ENCODE results near the gene SUCNR1. TPM values are rescaled to one million over a fixed set of nuclear protein-coding genes. Genes with fewer than 3 reads are reported as not detected.

The SUCNR1 gene
- total and polyA plus RNA-seq, 2 donors (not counting 1 experiment from before 2014, with no cell fraction given): not detected

DNA sequence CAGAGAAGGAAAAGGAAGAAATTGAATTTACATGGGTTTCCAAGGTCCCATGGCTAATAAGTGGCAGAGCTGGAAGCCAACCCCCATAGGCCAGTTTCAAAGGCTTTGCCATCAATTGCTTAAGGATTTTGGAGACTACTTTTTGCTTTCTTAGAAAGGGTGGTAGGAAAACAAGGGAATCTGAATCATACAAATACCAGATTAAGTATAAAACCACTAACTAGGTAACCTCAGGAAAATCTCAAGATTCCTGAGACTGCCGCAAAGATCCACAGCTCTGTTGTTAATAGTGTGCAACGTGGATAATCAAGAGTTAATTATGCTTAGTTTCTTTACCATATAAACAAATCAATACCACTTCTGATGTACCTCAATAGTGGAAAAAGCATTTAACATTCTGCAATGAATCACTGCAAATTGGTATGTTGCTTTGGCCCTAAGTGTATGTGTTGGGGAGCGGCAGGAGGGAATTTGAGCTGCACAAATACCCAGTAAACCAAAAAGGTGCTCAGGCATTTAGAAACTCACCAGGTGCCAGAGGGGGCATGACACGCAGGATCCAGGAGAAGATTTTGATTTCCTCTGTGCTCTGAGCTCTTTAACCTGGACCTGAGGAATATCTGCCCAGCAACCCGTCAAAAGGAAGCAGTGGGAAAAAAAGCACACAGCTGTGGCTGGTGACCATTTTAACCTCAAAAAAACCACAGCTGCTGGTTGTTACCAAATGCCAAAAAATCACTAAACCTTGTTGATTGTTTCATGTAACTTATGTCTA, 37.5 kb upstream of the SUCNR1 start:
- Mint-ChIP-seq H3K4me3 (no peak overlapping the region), H3K27ac (no peak overlapping the region), H3K9me3 (ENCODE audit: insufficient read depth) (no peaks in the 10 kb centered on the region), H3K4me1 (peaks cover 3% of the 10 kb centered on the region), H3K27me3 (peaks cover 10% of the 10 kb centered on the region)
- Histone ChIP-seq H3K79me2 (ENCODE audit: control insufficient read depth, insufficient read depth, low read length) (no peaks in the 10 kb centered on the region), H4K20me1 (ENCODE audit: control insufficient read depth, insufficient read depth, low read length, poor library complexity, severe bottlenecking) (no peaks in the 10 kb centered on the region), H3K9me3 (ENCODE audit: control extremely low read depth in 1 of 3, control insufficient read depth in 2 of 3, insufficient read depth in 1 of 3, low read length in 2 of 3) (no peaks in the 10 kb centered on the region), H3K9ac (ENCODE audit: low read length) (no peak overlapping the region), H3K27ac (ENCODE audit: low read length in 2 of 2) (no peak overlapping the region), H3K36me3 (replicated peaks in 1 of 2; ENCODE audit: control extremely low read depth in 1 of 2, control insufficient read depth in 1 of 2, extremely low read depth in 1 of 2, insufficient read depth in 2 of 2, low read length in 1 of 2) (no peaks in the 10 kb centered on the region), H3K4me1 (ENCODE audit: control insufficient read depth in 2 of 2, insufficient read depth in 2 of 2, low read length in 2 of 2) (no peaks in the 10 kb centered on the region), H2AFZ (ENCODE audit: insufficient read depth, low read depth, low read length, poor library complexity, severe bottlenecking) (no peak overlapping the region), H3K4me2 (replicated peaks; ENCODE audit: low read depth, low read length, poor library complexity, severe bottlenecking) (no peak overlapping the region), H3K4me3 (ENCODE audit: control extremely low read depth in 1 of 5, extremely low read depth in 1 of 5, insufficient read depth in 1 of 5, low read depth in 2 of 5, low read length in 4 of 5) (no peak overlapping the region), H3K27me3 (replicated peaks in 1 of 4; ENCODE audit: control extremely low read depth in 1 of 4, control insufficient read depth in 3 of 4, insufficient read depth in 4 of 4, low read length in 3 of 4) (no peaks in the 10 kb centered on the region)
- ChIA-PET POLR2A (no interaction called here), CTCF (interaction anchor here (0.5 to 2.5 kb wide), 7 partner anchors 8 to 668 kb away, joined by 3 to 8 read pairs (median 3); no protein-coding TSS in a partner anchor)
- DNase-seq (no peak), ATAC-seq (ENCODE audit: low read depth) (no peak)
- no peak for TF ChIP-seq CTCF (IDR thresholded peaks at IDR 0.05)
- intact Hi-C loops (cut with micrococcal nuclease): no loop called here
- 0% methylated on average over 2 of the region's 5 CpGs for WGBS (ENCODE audit: insufficient coverage)

DNA sequence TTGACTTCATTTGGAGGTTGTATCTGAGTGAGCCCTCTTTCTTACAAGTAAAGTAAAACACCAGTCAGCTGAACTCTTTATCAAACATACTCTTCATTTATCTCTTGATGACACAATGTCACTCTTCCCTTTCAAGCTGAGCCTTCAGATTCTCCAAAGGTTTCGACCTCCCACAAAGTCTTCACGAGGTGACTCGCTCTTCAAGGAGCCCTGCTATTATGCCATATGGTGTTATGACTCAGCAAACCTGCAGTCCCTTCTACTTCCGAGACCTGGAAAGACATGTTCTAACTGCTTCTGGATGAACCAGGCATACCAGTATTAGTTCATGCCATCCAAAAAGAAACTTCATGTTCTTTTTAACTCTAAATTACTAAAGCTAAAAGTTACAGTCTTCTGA, 36.4 kb upstream of the SUCNR1 start:
- intact Hi-C loops (cut with micrococcal nuclease): no loop called here
- H3K36me3 ChIP-seq (replicated peaks in 1 of 2; ENCODE audit: control extremely low read depth in 1 of 2, control insufficient read depth in 1 of 2, extremely low read depth in 1 of 2, insufficient read depth in 2 of 2, low read length in 1 of 2): no peaks in the 10 kb centered on the region
- ChIA-PET CTCF (interaction anchor here (0.6 to 3.7 kb wide), 12 partner anchors 10 to 680 kb away, joined by 3 to 41 read pairs (median 4); no protein-coding TSS in a partner anchor), POLR2A (no interaction called here)
- Mint-ChIP-seq H3K27ac (no peak overlapping the region), H3K4me3 (no peak overlapping the region), H3K4me1 (peaks cover 3% of the 10 kb centered on the region), H3K27me3 (peaks cover 12% of the 10 kb centered on the region), H3K9me3 (ENCODE audit: insufficient read depth) (no peaks in the 10 kb centered on the region)
- WGBS (ENCODE audit: insufficient coverage): 45% methylated on average over 4 of the region's 4 CpGs
- no peaks in the 10 kb centered on the region for H3K4me1 ChIP-seq (ENCODE audit: control insufficient read depth in 2 of 2, insufficient read depth in 2 of 2, low read length in 2 of 2)
- no peak for TF ChIP-seq EZH2 (IDR thresholded peaks at IDR 0.05; ENCODE audit: borderline replicate concordance, insufficient read depth, low read depth, low read length, poor library complexity, severe bottlenecking)
- TF ChIP-seq CTCF (IDR thresholded peaks at IDR 0.05): no peak
- no peak overlapping the region for H3K4me3 ChIP-seq (ENCODE audit: control extremely low read depth in 1 of 5, extremely low read depth in 1 of 5, insufficient read depth in 1 of 5, low read depth in 2 of 5, low read length in 4 of 5)
- H3K9ac ChIP-seq (ENCODE audit: low read length): no peak overlapping the region
- H3K27ac ChIP-seq (ENCODE audit: low read length in 2 of 2): no peak overlapping the region
- H2AFZ ChIP-seq (ENCODE audit: insufficient read depth, low read depth, low read length, poor library complexity, severe bottlenecking): no peak overlapping the region
- no peaks in the 10 kb centered on the region for H3K27me3 ChIP-seq (replicated peaks in 1 of 4; ENCODE audit: control extremely low read depth in 1 of 4, control insufficient read depth in 3 of 4, insufficient read depth in 4 of 4, low read length in 3 of 4)
- H3K4me2 ChIP-seq (replicated peaks; ENCODE audit: low read depth, low read length, poor library complexity, severe bottlenecking): no peak overlapping the region
- H3K9me3 ChIP-seq (ENCODE audit: control extremely low read depth in 1 of 3, control insufficient read depth in 2 of 3, insufficient read depth in 1 of 3, low read length in 2 of 3): no peaks in the 10 kb centered on the region
- ATAC-seq (ENCODE audit: low read depth) (no peak), DNase-seq (no peak)
- H3K79me2 ChIP-seq (ENCODE audit: control insufficient read depth, insufficient read depth, low read length): no peaks in the 10 kb centered on the region
- H4K20me1 ChIP-seq (ENCODE audit: control insufficient read depth, insufficient read depth, low read length, poor library complexity, severe bottlenecking): no peaks in the 10 kb centered on the region
